ENCODE data around the gene PARP15. TPM values are rescaled to one million over a fixed set of nuclear protein-coding genes. Genes with fewer than 3 reads are reported as not detected.

The PARP15 gene
- total RNA-seq, 1 experiment from 2014 or later = 0.12 TPM

DNA sequence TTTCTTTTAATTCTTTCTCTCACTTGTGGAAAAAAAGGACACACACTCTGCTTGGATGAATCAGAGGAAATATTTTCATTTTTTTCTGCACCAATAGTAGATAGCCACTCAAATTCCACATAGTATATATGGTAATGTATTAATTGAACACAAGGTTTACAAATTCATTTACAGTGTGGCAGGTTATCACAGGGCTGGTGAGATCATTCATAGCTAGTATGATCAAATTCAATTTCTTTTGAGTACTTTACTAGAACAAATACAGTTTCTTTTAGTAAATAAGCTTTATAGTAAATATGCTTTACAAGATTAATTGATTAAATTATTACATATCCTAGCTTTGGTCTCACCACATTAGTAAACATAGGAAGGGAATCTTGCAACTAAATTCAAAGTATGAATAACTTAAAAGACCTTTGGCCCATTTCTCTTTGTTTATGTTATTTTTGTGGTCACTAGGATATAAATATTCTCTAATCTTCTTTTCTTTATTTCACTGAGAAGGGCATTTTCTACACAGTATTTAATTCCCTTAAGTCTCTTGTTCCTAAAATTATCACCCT lies 63.1 kb downstream of the PARP15 start:
- ChIA-PET RAD21 (ENCODE audit: low non-redundant PET in 1 of 2, low total read pairs in 2 of 2, uncharacterized antibody in 2 of 2, unreplicated experiment in 2 of 2) (no interaction called here), CTCF (no interaction called here), POLR2A (no interaction called here)
- no TSS peak for BruUV-seq (replicated peaks)
- Histone ChIP-seq H3K9me3 (ENCODE audit: control insufficient read depth in 1 of 2, insufficient read depth in 1 of 2, low read depth in 1 of 2, low read length in 2 of 2) (no peaks in the 10 kb centered on the region), H3K27ac (ENCODE audit: low read depth, low read length) (no peak overlapping the region), H3K79me2 (ENCODE audit: insufficient read depth, low read length) (no peaks in the 10 kb centered on the region), H3K4me3 (replicated peaks in 1 of 2; ENCODE audit: low read depth in 1 of 2, low read length in 2 of 2) (no peak overlapping the region), H3K27me3 (ENCODE audit: insufficient read depth, low read length) (no peaks in the 10 kb centered on the region), H3K9me2 (ENCODE audit: insufficient read depth) (no peaks in the 10 kb centered on the region), H3K9ac (ENCODE audit: low read length) (no peak overlapping the region), H3K4me2 (ENCODE audit: low read length) (no peak overlapping the region), H2AFZ (ENCODE audit: low read depth, low read length, poor library complexity, severe bottlenecking) (no peak overlapping the region), H4K20me1 (ENCODE audit: insufficient read depth) (no peaks in the 10 kb centered on the region), H3K36me3 (ENCODE audit: control insufficient read depth in 1 of 2, insufficient read depth in 2 of 2, low read length in 2 of 2) (no peaks in the 10 kb centered on the region), H3K4me1 (ENCODE audit: control insufficient read depth in 1 of 2, insufficient read depth in 2 of 2, low read length in 2 of 2) (peaks cover 3 to 15% of the 10 kb centered on the region in 2 experiments; a peak in 3 of 4 replicates)
- DNase-seq (ENCODE audit: low read depth, low spot score) (no peak), ATAC-seq (no peak)
- intact Hi-C loops (cut with micrococcal nuclease) = no loop called here
- no peak for TF ChIP-seq ZFX (IDR thresholded peaks at IDR 0.05)
- no peak for TF ChIP-seq ZBTB33 (IDR thresholded peaks at IDR 0.05; ENCODE audit: extremely low read depth, insufficient replicate concordance, low read length)
- TF ChIP-seq MAX (IDR thresholded peaks at IDR 0.05) = no peak
- TF ChIP-seq FOSL1 (IDR thresholded peaks at IDR 0.05; ENCODE audit: low read depth) = no peak
- no peak for TF ChIP-seq SRF (IDR thresholded peaks at IDR 0.05; ENCODE audit: low read depth)
- TF ChIP-seq CBX3 (IDR thresholded peaks at IDR 0.05; ENCODE audit: low read depth) = no peak
- no peak for TF ChIP-seq ZNF274 (IDR thresholded peaks at IDR 0.05; ENCODE audit: low read depth, low read length)
- TF ChIP-seq POLR2AphosphoS5 (IDR thresholded peaks at IDR 0.05; ENCODE audit: low read depth, low read length) = no peak
- TF ChIP-seq EZH2phosphoT487 (IDR thresholded peaks at IDR 0.05; ENCODE audit: borderline replicate concordance) = no peak
- no peak for TF ChIP-seq SP1 (IDR thresholded peaks at IDR 0.05; ENCODE audit: low read depth)
- TF ChIP-seq YY1 (IDR thresholded peaks at IDR 0.05; ENCODE audit: extremely low read depth, insufficient replicate concordance, low read depth, low read length) = no peak
- no peak for TF ChIP-seq ELF1 (IDR thresholded peaks at IDR 0.05; ENCODE audit: borderline replicate concordance, low read depth)
- no peak for TF ChIP-seq RAD21 (IDR thresholded peaks at IDR 0.05; ENCODE audit: low read depth)
- no peak for TF ChIP-seq EGR1 (IDR thresholded peaks at IDR 0.05; ENCODE audit: low read depth)
